ENCODE results near the gene RABGAP1L.
A peak's percentile ranks its signal among the peaks of the same experiment; 100 is the strongest.
"Not testable (repeated sequence)": the region's sequence is repeated elsewhere in the genome, so short reads cannot be mapped to it uniquely, and the experiment has no call there.

RABGAP1L gene

DNA sequence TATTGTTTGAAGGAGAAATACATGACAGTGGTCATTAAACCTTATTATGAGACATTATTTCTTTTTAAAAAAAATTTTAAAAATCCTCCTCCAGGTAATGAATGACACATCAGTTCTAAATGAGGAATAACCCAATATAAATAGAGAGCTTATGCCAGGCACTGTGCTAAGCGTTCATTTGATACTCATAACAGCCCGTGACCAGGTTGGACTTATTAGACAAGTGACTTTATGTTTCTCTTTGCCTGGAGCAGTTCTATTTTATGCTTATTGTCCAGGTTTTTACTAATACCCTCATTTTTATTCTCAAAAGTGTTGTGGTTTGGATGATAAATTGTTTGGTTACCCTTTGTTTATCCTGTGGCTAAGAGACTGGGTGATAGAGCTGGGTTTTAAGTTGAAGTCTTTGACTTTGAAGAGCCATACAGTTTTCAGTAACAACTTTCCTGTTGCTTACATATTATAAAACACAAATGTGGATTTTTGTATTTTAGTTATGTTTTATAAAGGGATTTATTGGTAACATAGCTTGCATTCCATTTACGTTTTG, 84.2 kb downstream of the RABGAP1L start:
- no peak for DNase-seq

DNA sequence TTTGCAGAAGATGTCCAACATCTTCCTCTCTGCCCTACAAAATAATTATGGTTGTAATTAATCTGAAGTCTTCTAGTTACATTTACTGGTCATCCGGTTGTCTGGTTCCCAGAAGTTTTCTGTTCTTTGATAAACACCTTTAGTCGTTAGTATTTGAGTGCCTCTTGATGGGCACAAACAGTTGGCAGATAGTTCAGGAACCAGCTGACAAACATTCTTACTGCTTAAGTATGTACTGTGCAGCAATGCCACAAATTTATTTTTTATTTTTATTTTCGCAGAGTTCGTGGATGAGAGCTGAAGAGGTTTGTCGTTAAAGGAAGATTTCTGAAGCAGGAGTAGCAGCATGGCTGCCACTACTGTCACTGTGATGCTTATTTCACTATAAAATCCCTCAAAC, 84.7 kb downstream of the RABGAP1L start:
- DNase-seq: no peak

DNA sequence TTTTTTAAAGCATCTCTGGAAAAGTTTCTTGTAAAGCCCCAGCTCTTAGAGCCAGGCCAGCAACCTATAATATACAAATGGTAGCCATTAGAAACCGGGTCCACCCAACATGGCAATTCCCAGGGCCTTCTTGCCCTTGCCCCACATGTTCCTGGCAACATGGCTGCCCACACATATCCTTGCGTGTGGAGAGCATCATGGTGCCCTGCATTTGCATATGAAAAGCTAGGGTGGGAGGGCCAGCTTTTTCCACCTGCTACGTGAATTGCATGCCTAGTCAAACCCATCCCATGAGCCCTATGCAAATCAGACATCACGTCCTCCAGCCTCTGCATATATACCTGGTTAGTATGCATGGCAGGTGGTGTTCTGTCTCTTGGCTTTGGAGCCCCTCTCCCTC, 88.2 kb downstream of the RABGAP1L start:
- no peak for DNase-seq

DNA sequence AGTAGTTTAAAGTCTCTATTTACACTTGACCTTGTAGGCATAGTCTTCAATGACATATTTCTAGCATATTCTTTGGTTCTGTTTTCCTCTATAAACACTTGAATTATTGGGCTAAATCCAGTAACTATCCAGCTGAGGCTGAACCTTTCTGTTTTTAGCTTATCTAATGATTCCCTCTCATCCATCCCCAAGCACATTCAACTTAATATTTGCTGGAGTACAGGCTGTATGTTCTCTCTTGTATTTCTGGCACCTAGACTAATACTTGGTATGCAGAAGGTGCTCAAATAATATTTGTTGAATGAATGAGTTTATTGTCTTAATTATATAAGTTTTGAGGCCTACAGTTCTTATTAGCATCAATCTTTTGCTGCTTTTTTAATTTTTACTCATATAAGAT, 88.7 kb downstream of the RABGAP1L start:
- no peak for DNase-seq

DNA sequence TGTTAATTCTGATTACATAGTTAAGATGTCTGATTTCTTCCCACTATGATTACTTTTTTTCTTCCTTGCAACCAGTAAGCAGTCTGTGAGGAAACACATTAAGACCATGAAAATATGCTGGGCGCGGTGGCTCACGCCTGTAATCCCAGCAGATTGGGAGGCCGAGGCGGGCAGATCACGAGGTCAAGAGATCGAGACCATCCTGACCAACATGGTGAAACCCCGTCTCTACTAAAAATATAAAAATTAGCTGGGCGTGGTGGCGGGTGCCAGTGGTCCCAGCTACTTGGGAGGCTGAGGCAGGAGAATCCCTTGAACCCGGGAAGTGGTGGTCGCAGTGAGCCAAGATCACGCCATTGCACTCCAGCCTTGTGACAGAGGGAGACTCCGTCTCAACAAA, 97.1 kb downstream of the RABGAP1L start:
- DNase-seq: not testable (repeated sequence)

DNA sequence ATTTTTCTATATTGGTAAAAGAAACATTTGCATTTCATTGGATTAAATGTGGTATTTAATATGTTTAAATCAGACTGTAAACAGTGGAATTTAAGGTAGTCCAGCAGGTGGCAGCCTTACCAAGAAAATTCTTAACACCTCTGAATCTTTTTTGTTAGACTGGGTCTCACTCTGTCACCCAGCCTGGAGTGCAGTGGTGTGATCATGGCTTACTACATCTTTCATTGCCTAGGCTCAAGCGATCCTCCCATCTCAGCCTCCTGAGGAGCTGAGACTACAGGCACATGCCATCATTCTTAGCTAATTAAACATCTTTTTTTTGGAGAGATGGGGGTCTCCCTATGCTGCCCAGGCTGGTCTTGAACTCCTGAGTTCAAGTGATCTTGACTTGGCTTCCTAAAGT, 98.8 kb downstream of the RABGAP1L start:
- DNase-seq: peak; percentile 21

DNA sequence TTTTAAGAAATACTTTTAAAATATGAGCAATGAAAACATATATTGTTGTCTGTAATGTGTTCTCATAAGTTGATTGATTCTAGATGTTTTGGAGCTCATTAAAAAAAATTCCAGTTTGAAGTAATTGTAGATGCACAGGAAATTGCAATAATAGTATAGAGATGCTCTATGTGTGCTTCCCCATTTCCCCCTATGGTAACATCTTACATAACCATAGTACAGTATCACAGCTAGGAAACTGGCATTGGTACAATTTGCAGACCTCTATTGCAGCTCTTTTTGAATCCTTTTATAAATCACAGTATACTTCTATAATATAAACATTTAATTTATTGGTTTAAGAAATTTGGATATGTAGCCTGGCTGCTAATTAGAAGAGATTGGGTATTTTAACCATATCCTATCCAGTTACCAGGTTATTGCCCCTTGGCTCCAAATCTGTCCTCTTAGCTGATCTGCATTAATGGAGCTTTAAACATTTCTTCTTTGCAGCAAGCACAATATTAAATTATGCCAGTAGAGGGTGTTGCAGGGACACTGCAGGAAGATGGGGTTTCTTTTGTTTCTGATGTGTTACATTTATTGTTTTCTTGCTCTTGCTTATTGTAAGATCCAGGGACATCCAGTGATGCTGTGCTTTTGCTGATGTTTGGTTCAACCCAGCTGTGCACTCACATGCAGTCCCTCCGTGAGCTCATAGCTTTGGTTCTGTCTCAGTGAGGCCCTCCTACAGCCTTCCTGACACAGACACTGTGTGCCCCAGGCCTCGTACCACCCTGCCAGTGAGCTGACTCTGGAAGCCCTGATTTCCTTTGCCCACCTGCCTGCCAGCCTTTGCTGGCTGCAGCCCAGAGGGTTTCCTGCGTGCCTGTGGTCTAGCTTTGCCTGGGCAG, 103.3 kb downstream of the RABGAP1L start:
- DNase-seq: peak; percentile 41

DNA sequence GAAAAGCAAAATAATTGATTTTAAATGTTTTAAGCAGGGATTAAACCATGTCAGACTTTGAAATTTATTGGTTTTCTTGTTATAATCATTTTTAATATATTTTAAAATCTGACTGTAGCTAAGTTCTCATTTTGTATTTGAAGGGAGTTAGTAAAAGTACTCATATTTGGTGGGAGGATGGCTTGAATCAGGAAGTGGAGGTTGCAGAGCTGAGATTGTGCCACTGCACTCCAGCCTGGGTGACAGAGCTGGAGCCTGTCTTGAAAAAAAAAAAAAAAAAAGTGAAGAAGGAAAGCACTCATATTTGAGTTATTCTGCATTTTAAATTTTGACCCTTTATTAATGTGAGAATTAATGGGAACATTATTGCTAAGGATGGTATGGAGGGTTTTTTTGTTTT, 106.0 kb downstream of the RABGAP1L start:
- no peak for DNase-seq

DNA sequence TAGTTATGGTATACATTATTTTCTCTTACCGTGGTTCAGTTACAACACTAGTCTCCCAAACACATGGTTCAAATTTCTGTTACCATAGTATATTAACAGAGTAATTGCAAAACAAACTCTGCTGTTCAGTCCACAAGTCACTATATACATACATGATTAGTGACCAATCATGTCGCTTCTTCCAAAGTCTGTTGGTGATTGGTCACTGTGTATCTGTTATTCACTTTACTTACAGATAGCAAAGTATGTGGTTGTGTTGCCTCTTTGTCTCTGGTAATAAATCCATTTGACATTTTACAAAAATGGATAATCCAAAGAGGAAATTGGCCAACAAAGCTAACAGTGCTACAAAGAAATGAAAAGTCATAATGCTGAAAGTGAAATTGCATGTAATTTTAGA, 107.2 kb downstream of the RABGAP1L start:
- no peak for DNase-seq

DNA sequence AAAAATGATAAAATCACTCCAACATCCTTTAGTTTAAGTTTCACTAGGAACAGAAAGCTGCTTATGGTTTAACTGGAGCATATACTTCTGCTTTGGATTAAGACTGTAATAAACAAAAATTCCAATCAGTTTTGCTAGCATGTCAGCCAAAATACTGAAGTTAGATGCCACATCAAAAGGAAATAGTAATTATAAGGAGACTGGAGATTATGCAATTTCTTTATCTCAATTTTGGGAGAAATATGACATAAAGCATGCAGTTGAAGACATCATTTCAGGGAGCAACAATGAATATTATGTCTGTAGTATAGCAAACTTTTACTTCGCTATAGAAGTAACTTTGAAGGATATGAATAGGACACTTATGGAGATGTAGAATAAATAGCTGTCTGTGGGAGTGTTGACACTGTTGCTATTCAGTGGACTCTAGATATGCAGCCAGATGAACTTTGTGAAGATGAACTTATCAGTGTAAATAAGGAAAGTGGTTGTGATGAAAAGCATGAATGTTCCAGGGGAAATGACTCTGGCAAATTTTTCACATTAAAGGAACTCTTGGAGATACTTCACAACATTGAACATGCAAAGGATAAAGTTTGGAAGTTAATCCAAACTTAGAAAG, 107.8 kb downstream of the RABGAP1L start:
- DNase-seq: no peak

DNA sequence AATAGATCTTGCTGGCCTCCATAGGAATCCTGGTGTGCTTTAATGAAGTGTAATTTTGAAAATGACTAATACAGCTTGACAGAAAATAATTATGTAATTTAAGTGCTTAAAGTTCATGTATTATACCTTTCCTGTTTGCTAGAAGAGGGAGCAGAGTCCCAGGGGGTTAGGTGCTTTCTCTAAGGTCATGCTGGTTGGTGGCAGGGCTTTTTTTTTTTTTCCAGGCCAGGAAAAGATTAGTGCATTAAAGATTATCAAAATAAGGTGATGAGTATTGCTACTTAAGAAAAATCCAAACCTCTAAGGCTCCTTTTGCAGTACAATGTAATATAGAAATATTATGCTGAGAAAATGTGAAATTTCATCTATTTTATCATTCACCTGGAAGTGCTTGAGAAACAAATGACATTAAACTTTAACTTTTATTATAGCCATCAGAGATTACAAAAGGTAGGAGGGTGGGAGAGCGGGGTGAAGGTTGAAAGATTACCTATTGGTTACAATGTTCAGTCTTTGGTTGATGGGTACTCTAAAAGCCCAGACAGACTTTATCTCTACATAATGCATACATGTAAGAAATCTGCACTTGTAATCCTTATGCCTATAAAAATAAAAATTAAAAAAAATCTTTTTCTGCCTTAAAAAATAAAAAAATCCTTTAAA, 110.8 kb downstream of the RABGAP1L start:
- DNase-seq: no peak

DNA sequence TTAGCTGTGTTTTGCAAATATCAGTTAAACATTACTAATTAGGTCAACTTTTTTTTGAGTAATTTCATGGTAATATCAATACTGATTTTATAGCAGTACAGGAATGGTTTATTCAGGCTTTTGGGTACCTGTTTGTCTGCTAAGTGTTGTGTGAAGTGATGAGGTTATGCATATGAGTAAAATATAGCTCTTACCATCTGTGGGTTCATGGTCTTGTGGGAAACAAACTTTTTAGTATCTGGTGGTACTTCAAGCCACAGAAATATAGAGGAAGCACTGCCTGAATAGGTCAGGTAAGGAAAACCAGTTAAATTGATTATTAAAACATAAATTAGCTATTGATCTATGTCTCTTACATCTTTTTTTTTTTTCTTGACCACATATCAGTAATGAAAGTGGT, 113.9 kb downstream of the RABGAP1L start:
- no peak for DNase-seq

DNA sequence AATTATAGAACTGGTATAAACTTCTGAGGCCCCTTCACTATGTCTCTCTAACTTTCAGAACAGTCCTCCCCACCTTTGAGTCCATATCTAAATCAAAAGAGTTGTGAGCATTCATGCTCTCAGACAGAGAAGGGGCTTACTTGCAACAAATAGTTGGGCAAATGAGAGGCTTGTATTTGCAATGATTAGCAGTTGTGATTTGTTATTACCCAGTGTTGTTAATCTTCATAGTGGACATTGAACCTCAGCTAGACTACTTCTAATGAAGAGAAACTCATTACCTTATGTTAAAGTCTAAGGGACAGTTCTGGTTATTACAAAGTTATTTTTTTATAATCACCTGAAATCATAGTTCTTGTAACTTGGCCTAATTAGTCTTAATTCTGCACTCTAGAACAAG, 114.5 kb downstream of the RABGAP1L start:
- no peak for DNase-seq

DNA sequence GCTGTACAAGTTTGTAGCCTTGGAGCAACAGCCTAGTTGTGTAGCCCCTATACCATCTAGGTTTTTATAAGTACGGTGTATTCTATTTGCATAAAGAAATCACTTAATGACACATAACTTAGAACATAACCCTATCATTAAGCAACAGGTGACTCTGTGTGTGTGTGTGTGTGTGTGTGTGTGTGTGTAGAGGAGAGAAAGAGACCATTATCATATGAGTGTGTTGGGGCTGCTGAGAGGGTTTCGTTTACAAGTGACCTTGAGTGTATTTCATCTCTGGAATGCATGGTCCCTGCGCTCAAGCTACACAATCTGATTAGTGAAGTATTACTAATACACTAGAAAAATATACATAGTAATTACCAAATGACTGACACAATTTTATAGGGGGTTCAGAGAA, 115.1 kb downstream of the RABGAP1L start:
- no peak for DNase-seq

DNA sequence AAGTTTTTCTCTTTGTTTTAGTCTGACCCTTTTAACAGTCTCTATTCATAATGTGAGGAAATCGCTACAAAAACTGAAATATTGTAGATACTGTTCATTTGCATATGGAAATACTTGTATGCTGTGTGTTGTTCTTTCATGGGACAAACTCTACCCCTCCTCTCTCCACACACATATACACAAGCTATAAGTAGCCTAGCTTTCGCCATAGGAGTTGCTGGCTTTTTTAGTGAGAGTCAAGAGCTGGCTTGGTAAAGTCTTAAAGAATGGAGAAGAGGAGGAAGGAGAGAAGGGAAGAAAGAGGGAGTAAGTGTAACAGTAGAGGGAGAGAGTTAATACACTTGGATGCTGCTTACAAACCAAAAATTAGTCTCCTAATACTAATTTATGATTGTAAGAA, 115.6 kb downstream of the RABGAP1L start:
- DNase-seq: no peak

DNA sequence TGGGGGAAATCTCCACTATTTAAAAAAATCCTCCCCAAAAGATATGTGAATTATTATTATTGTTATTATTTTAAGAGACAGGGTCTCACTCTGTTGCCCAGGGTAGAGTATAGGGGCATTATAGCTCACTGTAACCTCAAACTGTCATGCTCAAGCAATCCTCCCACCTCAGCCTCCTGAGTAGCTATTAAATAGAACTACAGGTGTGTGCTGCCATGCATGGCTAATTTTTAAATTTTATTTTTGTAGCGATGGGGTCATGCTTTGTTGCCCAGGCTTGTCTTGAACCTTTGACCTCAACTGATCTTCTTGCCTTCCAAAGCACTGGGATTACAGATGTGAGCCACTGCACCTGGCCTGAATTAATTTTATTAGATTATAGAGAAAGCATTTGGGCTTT, 116.8 kb downstream of the RABGAP1L start:
- DNase-seq: no peak

DNA sequence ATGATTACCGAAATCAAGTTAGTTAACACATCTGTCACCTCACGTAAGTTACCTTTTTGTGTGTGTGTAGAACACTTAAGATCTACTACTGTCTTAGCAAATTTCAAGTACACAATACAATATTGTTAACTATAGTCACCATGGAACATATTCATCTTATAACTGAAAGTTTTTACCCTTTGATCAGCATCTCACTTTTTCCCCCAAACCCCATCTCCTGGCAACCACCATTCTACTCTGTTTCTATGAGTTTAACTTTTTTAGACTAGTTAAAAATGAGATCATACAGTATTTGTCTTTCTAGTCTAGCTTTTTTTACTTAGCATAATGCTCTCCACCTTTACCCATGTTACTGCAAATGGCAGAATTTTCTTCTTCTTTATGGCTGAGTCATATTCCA, 124.7 kb downstream of the RABGAP1L start:
- DNase-seq: no peak

DNA sequence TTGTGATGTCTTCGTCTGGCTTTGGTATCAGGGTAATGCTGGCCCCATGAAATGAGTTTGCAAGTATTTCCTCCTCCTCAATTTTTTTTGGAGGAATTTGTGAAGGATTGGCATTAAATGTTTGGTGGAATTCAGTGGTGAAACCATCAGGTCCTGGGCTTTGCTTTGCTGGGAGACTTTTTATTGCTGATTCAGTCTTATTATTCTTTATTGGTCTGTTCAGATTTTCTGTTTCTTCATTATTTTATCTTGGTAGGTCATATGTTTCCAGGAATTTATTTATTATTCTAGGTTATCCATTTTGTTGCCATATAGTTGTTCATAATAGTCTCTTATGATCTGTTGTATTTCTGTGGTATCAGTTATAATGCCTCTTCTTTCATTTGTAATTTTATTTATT, 126.7 kb downstream of the RABGAP1L start:
- DNase-seq: no peak

DNA sequence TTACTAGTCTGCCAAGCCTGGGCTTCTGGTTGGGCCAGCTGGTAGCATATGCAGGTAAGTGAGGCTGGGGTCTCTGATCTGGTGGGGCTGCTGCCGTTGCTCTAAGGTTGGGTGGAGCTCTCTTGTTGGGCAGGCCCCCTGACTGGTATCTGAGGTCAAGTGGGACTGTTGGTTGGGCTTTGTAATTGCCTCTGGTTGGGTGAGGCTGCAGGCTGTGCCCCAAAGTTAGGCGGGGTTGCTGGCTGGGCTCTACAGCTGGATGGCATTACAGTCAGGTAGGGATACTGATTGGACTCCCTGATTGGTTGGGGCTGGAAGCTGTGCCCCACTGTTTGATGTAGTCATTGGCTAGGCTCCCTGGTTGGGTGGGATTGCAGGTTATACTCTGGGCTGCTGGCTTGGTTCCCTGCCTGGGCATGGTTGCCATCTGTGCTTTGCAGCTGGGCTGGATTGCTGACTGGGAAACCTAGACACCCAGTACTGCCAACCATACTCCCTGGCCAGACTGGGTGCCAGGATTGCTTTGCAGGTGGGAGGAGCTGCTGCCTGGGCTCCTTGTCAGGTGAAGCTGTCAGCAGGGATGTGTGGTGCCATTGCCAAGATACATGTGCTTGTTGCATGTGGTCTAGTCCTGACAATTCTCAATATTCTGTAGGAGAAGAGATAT, 130.5 kb downstream of the RABGAP1L start:
- DNase-seq: no peak

DNA sequence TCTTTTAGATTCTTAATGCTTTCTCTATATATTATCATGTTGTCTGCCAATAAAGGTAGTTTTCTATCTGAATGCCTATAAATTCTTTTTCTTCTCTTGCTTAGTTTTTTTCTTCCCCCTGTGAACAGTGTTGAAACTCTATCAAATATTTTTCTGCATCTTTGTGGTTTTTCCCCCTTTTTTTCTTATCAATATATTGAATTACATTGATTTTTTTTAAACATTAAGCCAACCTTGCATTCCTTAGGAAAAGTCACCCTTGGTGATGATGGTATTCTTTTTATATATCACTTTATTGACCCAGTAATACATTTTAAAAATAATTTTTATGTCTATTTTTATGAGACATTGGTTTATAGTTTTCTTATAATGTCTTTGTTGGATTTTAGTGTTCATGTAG, 131.7 kb downstream of the RABGAP1L start:
- DNase-seq: no peak

DNA sequence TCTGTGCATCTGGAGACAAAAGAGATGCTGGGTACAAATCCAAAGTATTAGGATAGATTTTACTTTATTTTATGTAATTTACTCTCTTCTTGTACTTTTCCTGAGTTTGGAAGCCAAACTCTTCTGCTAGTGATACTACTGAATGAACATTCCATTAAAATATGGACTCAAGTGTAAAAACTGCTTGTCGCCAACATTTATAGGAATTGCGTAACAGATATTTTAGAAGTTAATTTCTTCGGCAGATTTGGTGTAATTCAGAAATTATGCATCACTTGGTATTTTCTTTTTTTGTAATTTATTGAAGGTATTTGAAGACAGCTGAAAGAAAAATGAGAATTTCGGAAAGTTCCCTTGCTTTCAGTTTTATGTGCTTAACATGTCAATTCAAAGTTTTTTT, 137.0 kb downstream of the RABGAP1L start:
- DNase-seq: no peak

DNA sequence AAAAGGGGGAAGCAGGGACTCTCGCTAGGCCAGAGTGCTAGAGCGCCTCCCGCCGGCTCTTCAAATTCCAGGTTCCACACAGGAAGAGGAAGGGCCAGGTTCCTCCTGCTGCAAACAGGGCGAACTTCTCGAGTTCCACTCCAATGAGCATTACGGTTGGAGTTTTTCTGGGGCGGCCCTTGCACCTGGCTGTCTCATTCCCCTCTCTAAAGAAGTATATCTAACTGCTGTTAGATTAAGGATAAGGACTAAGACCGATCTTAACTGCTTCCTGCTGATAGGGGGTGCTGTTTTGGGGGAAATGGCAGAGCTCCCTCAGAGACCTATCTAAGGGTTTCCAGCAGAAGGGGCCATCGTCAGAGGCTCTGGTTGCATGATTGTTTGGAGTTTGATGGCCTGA, 138.0 kb downstream of the RABGAP1L start:
- no peak for DNase-seq

Data from fibroblast of skin of abdomen (primary cell).